ENCODE measurements around the gene RRP36.
"Not testable (repeated sequence)": the region's sequence is repeated elsewhere in the genome, so short reads cannot be mapped to it uniquely, and the experiment has no call there.

The RRP36 gene

GRCh38 chr6:43040542-43041257, 19.3 kb downstream of the RRP36 start:
- DNase-seq = no peak

GRCh38 chr6:43041475-43041874, 20.1 kb downstream of the RRP36 start:
- not testable (repeated sequence) for DNase-seq

GRCh38 chr6:43043310-43043709, 21.9 kb downstream of the RRP36 start:
- DNase-seq = no peak

GRCh38 chr6:43045371-43045930, 24.0 kb downstream of the RRP36 start:
- DNase-seq = no peak

GRCh38 chr6:43047998-43048397, 26.6 kb downstream of the RRP36 start:
- DNase-seq = no peak

GRCh38 chr6:43050981-43051380, 29.6 kb downstream of the RRP36 start:
- no peak for DNase-seq

- no peak for DNase-seq
Measured at GRCh38 chr6:43052225-43052841, 30.9 kb downstream of the RRP36 start.

GRCh38 chr6:43052842-43053544, 31.6 kb downstream of the RRP36 start:
- no peak for DNase-seq

GRCh38 chr6:43053545-43054205, 32.3 kb downstream of the RRP36 start, which contains the start of gene CUL7:
Gene CUL7 (minus strand): TSS chr6:43053851. CDS start chr6:43052788, 1,063 bp downstream.
- peak; percentile 76 for DNase-seq

GRCh38 chr6:43054206-43054943, 33.0 kb downstream of the RRP36 start:
- DNase-seq = no peak

GRCh38 chr6:43055966-43056365, 34.5 kb downstream of the RRP36 start:
- DNase-seq = no peak

- no peak for DNase-seq
Measured at GRCh38 chr6:43058531-43058930, 37.1 kb downstream of the RRP36 start.

- peak; percentile 86 for DNase-seq
Measured at GRCh38 chr6:43059168-43060033, 38.0 kb downstream of the RRP36 start, which contains the start of the genes KLC4 and MRPL2. Gene KLC4 (plus strand): TSS chr6:43059631. CDS start chr6:43061336, 1,705 bp downstream. Gene MRPL2 (minus strand): TSS chr6:43059434. CDS start chr6:43059381, 53 bp downstream.

GRCh38 chr6:43060034-43060754, 38.8 kb downstream of the RRP36 start:
- DNase-seq = no peak

GRCh38 chr6:43060755-43061633, 39.6 kb downstream of the RRP36 start:
- no peak for DNase-seq

- DNase-seq = no peak
Measured at GRCh38 chr6:43061861-43062260, 40.4 kb downstream of the RRP36 start.

- no peak for DNase-seq
Measured at GRCh38 chr6:43062818-43063217, 41.4 kb downstream of the RRP36 start.

GRCh38 chr6:43070028-43070632, 48.7 kb downstream of the RRP36 start:
- DNase-seq = no peak
